Lung (tissue), 12 donors: ENCODE results near the gene PLCL1. TPM values are rescaled to one million over a fixed set of nuclear protein-coding genes. Genes with fewer than 3 reads are reported as not detected.

Experiments
- ATAC-seq: fragments of 200-7000 bp; cut with Tn5 transposase; one replicate; pipeline ENCODE4 v1.9.1; 2020; ENCODE audit warnings: moderate number of reproducible peaks; ENCODE audit not compliant: insufficient read depth, low FRiP score
- DNase-seq, 3 donors: peaks; one replicate each; pipeline ENCODE4 v3.0.0-alpha.2; 2013 to 2017
- H3K27ac ChIP-seq, 2 donors: one replicate each; pipeline ENCODE4 v1.5.1; 2013; ENCODE audit warnings: mild to moderate bottlenecking in 2 of 2, moderate library complexity in 2 of 2, control low read depth in 1 of 2, inconsistent platforms in 1 of 2, low read depth in 1 of 2, low read length in 1 of 2
- H3K27me3 ChIP-seq, 3 donors: one replicate each; pipeline ENCODE4 v1.5.1; 2013; ENCODE audit warnings: low read length in 2 of 3; ENCODE audit not compliant: control insufficient read depth in 3 of 3, insufficient read depth in 3 of 3
- H3K36me3 ChIP-seq, 4 donors: one replicate each; pipeline ENCODE4 v1.5.1; 2013; ENCODE audit warnings: low read length in 4 of 4, mild to moderate bottlenecking in 1 of 4, moderate library complexity in 1 of 4; ENCODE audit not compliant: control insufficient read depth in 4 of 4, insufficient read depth in 4 of 4
- H3K4me1 ChIP-seq, 5 donors: one replicate each; pipeline ENCODE4 v1.5.1; 2013; ENCODE audit warnings: low read length in 5 of 5, mild to moderate bottlenecking in 2 of 5, moderate library complexity in 1 of 5; ENCODE audit not compliant: control insufficient read depth in 5 of 5, insufficient read depth in 5 of 5
- H3K4me3 ChIP-seq: one replicate; pipeline ENCODE4 v1.5.1; 2013; ENCODE audit warnings: mild to moderate bottlenecking, control low read depth, moderate library complexity
- H3K9ac ChIP-seq, 2 donors: one replicate each; pipeline ENCODE4 v1.5.1; 2013; ENCODE audit warnings: low read length in 2 of 2, control low read depth in 1 of 2; ENCODE audit not compliant: insufficient read depth in 1 of 2
- H3K9me3 ChIP-seq, 4 donors: one replicate each; pipeline ENCODE4 v1.5.1; 2013; ENCODE audit warnings: low read length in 3 of 4, mild to moderate bottlenecking in 1 of 4, moderate library complexity in 1 of 4; ENCODE audit not compliant: control insufficient read depth in 4 of 4, insufficient read depth in 3 of 4
- CTCF ChIP-seq: IDR thresholded peaks from 2 replicates; pipeline ENCODE4 v1.5.1; 2012; ENCODE audit warnings: mild to moderate bottlenecking; ENCODE audit errors: control extremely low read depth, extremely low read depth
- WGBS, 2 donors: extraction: QIAGEN DNeasy Blood & Tissue Kit; methylation state at CpG; one replicate each; pipeline ENCODE4 v1.1.7; 2013; 5-methylcytosine and 5-hydroxymethylcytosine counted together
- polyA plus RNA-seq, 2 donors: library from polyadenylated mRNA; stranded (reverse); fragments of 200-250 nt; gene quantifications; one replicate each; pipeline ENCODE4 v1.2.1, GENCODE V29; 2013
- total RNA-seq, 2 donors: library from RNA; depleted of rRNA in 1 of 2; stranded (reverse); fragments of >200 nt in 1 of 2; gene quantifications; one replicate each; pipeline ENCODE4 v1.2.1, GENCODE V29; 2014 to 2021
- donor health status: control.
- donor health status: control.
- donor health status: Bipolar disorder and iron deficiency.
- donor health status: healthy.
- donor health status: DM: yes; HTN: yes; CAD: no.

PLCL1 gene
- total and polyA plus RNA-seq, 4 donors = 1.1 to 13.0 (median 2.9) TPM

- 93 to 96% methylated on average over 5 of the region's 5 CpGs for WGBS, 2 donors
- H3K4me3 ChIP-seq = no peak overlapping the region
- no peak overlapping the region for H3K27ac ChIP-seq
- TF ChIP-seq CTCF = no peak
- no peaks in the 10 kb centered on the region for H3K27me3 ChIP-seq
- ATAC-seq (no peak), DNase-seq (no peak)
- H3K4me1 ChIP-seq = peaks cover 0 to 32% (median under 1%) of the 10 kb centered on the region in 5 donors
- no peaks in the 10 kb centered on the region for H3K36me3 ChIP-seq
- H3K9ac ChIP-seq = no peak overlapping the region
- H3K9me3 ChIP-seq = no peaks in the 10 kb centered on the region
These were observed 116.3 kb downstream of the PLCL1 start for GRCh38 chr2:197920592-197921201.

DNA sequence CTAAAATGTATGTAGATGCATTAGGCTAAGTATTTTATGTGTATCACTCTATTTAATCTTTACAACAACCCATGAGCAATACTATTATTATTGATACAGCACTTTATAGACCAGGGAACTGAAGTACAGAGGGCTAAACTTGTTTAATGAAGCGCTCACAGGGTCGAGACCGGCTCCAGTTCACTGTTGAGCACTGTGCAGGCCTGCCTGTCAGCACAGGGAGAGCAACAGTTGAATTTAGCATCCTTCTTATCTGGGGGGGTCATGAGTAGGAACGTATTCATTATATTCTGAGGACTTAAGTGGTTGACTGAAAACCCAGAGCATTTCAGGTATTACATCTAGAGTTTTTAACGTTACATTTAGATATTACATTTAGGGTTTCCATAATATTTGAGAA is 120.1 kb downstream of the PLCL1 start:
- no peak overlapping the region for H3K4me3 ChIP-seq
- no peaks in the 10 kb centered on the region for H3K36me3 ChIP-seq
- no peak overlapping the region for H3K9ac ChIP-seq
- peaks cover 0 to 2% (median 0%) of the 10 kb centered on the region in 4 donors for H3K9me3 ChIP-seq
- peaks cover 0 to 23% (median 0%) of the 10 kb centered on the region in 5 donors for H3K4me1 ChIP-seq
- WGBS, 2 donors = 93 to 96% methylated on average over 5 of the region's 5 CpGs
- ATAC-seq (no peak), DNase-seq (no peak)
- no peaks in the 10 kb centered on the region for H3K27me3 ChIP-seq
- no peak overlapping the region for H3K27ac ChIP-seq
- no peak for TF ChIP-seq CTCF

DNA sequence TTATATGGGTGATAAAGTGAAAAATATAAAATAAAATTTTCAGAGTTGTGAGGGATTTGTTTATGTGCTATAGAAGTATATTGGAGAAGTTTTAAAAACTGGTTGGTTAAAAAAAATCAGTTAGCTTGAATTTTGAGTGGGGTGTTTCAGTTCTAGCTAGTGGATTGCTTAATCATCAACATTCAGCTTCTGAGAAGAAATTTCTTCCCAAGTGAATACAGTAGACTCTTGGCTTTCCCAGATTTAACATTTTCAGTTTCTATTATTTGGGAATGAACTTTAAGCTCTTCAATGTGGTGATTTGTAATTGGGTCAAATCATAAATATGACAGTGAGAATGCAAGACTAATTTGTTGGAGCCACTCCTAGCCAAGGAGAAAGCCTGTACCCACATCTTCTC is 120.8 kb downstream of the PLCL1 start:
- TF ChIP-seq CTCF = no peak
- H3K9me3 ChIP-seq = peaks cover 0 to 2% (median 0%) of the 10 kb centered on the region in 4 donors
- no peak overlapping the region for H3K4me3 ChIP-seq
- peaks cover 0 to 17% (median 0%) of the 10 kb centered on the region in 5 donors for H3K4me1 ChIP-seq
- ATAC-seq (no peak), DNase-seq (no peak)
- no peaks in the 10 kb centered on the region for H3K36me3 ChIP-seq
- H3K27me3 ChIP-seq = no peaks in the 10 kb centered on the region
- H3K9ac ChIP-seq = no peak overlapping the region
- no peak overlapping the region for H3K27ac ChIP-seq

GRCh38 chr2:197925976-197926375 is 121.6 kb downstream of the PLCL1 start:
- Histone ChIP-seq H3K9ac (no peak overlapping the region), H3K27me3 (no peaks in the 10 kb centered on the region), H3K36me3 (no peaks in the 10 kb centered on the region), H3K4me3 (no peak overlapping the region), H3K4me1 (peaks cover 0 to 15% (median 0%) of the 10 kb centered on the region in 5 donors), H3K27ac (no peak overlapping the region), H3K9me3 (peaks cover 0 to 2% (median 0%) of the 10 kb centered on the region in 4 donors)
- no peak for TF ChIP-seq CTCF
- ATAC-seq = no peak
- DNase-seq = no peak
